ENCODE measurements around the gene PTPRU. TPM values are rescaled to one million over a fixed set of nuclear protein-coding genes. Genes with fewer than 3 reads are reported as not detected.
A peak's percentile ranks its signal among the peaks of the same experiment; 100 is the strongest.

The PTPRU gene
- total RNA-seq, 1 donor = 9.4 TPM

- Histone ChIP-seq H3K4me2 (ENCODE audit: insufficient read depth, low read length) (no peak overlapping the region), H3K36me3 (ENCODE audit: insufficient read depth, low read length) (no peaks in the 10 kb centered on the region), H3K4me3 (ENCODE audit: insufficient read depth, low read length) (no peak overlapping the region), H2AFZ (ENCODE audit: low read length) (no peak overlapping the region), H3K27me3 (ENCODE audit: insufficient read depth, low read length) (peaks cover 22% of the 10 kb centered on the region), H3K9me3 (ENCODE audit: low read depth, low read length) (no peaks in the 10 kb centered on the region), H3K4me1 (ENCODE audit: insufficient read depth, low read length) (peaks cover 22% of the 10 kb centered on the region), H3K79me2 (ENCODE audit: insufficient read depth, low read length) (no peaks in the 10 kb centered on the region), H3K27ac (ENCODE audit: low read depth, low read length) (no peak overlapping the region), H4K20me1 (ENCODE audit: insufficient read depth, low read length) (no peaks in the 10 kb centered on the region)
- DNase-seq (ENCODE audit: insufficient read length, low spot score, missing footprints) = no peak
- peak; percentile 12 for TF ChIP-seq CTCF (IDR thresholded peaks at IDR 0.05; ENCODE audit: extremely low read depth, low read depth, low read length)
These were observed 4.1 kb downstream of the PTPRU start for GRCh38 chr1:29240400-29240837.

GRCh38 chr1:29240986-29241385 is 4.7 kb downstream of the PTPRU start:
- Histone ChIP-seq H3K27me3 (ENCODE audit: insufficient read depth, low read length) (peaks cover 20% of the 10 kb centered on the region), H4K20me1 (ENCODE audit: insufficient read depth, low read length) (no peaks in the 10 kb centered on the region), H3K4me1 (ENCODE audit: insufficient read depth, low read length) (peaks cover 22% of the 10 kb centered on the region), H3K27ac (ENCODE audit: low read depth, low read length) (no peak overlapping the region), H3K36me3 (ENCODE audit: insufficient read depth, low read length) (no peaks in the 10 kb centered on the region), H3K79me2 (ENCODE audit: insufficient read depth, low read length) (no peaks in the 10 kb centered on the region), H3K4me2 (ENCODE audit: insufficient read depth, low read length) (no peak overlapping the region), H3K4me3 (ENCODE audit: insufficient read depth, low read length) (no peak overlapping the region), H3K9me3 (ENCODE audit: low read depth, low read length) (no peaks in the 10 kb centered on the region), H2AFZ (ENCODE audit: low read length) (no peak overlapping the region)
- no peak for DNase-seq (ENCODE audit: insufficient read length, low spot score, missing footprints)
- TF ChIP-seq CTCF (IDR thresholded peaks at IDR 0.05; ENCODE audit: extremely low read depth, low read depth, low read length) = no peak

- TF ChIP-seq CTCF (IDR thresholded peaks at IDR 0.05; ENCODE audit: extremely low read depth, low read depth, low read length) = no peak
- H3K4me2 ChIP-seq (ENCODE audit: insufficient read depth, low read length) = peak overlapping the region; percentile 45
- DNase-seq (ENCODE audit: insufficient read length, low spot score, missing footprints) = peak; percentile 87
- no peak overlapping the region for H2AFZ ChIP-seq (ENCODE audit: low read length)
- H3K36me3 ChIP-seq (ENCODE audit: insufficient read depth, low read length) = no peaks in the 10 kb centered on the region
- peaks cover 4% of the 10 kb centered on the region for H3K27me3 ChIP-seq (ENCODE audit: insufficient read depth, low read length)
- H3K27ac ChIP-seq (ENCODE audit: low read depth, low read length) = no peak overlapping the region
- H3K79me2 ChIP-seq (ENCODE audit: insufficient read depth, low read length) = no peaks in the 10 kb centered on the region
- peaks cover 12% of the 10 kb centered on the region for H3K4me1 ChIP-seq (ENCODE audit: insufficient read depth, low read length)
- H4K20me1 ChIP-seq (ENCODE audit: insufficient read depth, low read length) = no peaks in the 10 kb centered on the region
- H3K9me3 ChIP-seq (ENCODE audit: low read depth, low read length) = no peaks in the 10 kb centered on the region
- no peak overlapping the region for H3K4me3 ChIP-seq (ENCODE audit: insufficient read depth, low read length)
These were observed 6.9 kb downstream of the PTPRU start for GRCh38 chr1:29243023-29243870.

GRCh38 chr1:29243871-29244200 is 7.5 kb downstream of the PTPRU start:
- Histone ChIP-seq H3K27me3 (ENCODE audit: insufficient read depth, low read length) (no peaks in the 10 kb centered on the region), H2AFZ (ENCODE audit: low read length) (no peak overlapping the region), H3K27ac (ENCODE audit: low read depth, low read length) (no peak overlapping the region), H3K9me3 (ENCODE audit: low read depth, low read length) (no peaks in the 10 kb centered on the region), H3K79me2 (ENCODE audit: insufficient read depth, low read length) (no peaks in the 10 kb centered on the region), H3K4me1 (ENCODE audit: insufficient read depth, low read length) (peaks cover 12% of the 10 kb centered on the region), H3K4me2 (ENCODE audit: insufficient read depth, low read length) (peak overlapping the region; percentile 45), H3K36me3 (ENCODE audit: insufficient read depth, low read length) (no peaks in the 10 kb centered on the region), H4K20me1 (ENCODE audit: insufficient read depth, low read length) (no peaks in the 10 kb centered on the region), H3K4me3 (ENCODE audit: insufficient read depth, low read length) (no peak overlapping the region)
- no peak for TF ChIP-seq CTCF (IDR thresholded peaks at IDR 0.05; ENCODE audit: extremely low read depth, low read depth, low read length)
- DNase-seq (ENCODE audit: insufficient read length, low spot score, missing footprints) = peak; percentile 93

Measured in osteoblast (primary cell).